ENCODE data around the gene TSPAN3. TPM values are rescaled to one million over a fixed set of nuclear protein-coding genes. Genes with fewer than 3 reads are reported as not detected.

TSPAN3 gene
- total RNA-seq, 1 donor from 2014 or later = 113 TPM

GRCh38 chr15:77115179-77115578 is 44.3 kb upstream of the TSPAN3 start:
- H3K9me3 Mint-ChIP-seq = no peaks in the 10 kb centered on the region
- H3K27ac Mint-ChIP-seq = no peak overlapping the region
- H3K27me3 Mint-ChIP-seq = no peaks in the 10 kb centered on the region
- ChIA-PET CTCF (interaction anchor here (1.1 kb wide), 1 partner anchor 428 kb away, joined by 5 read pairs; no protein-coding TSS in a partner anchor), POLR2A (no interaction called here)
- peaks cover 24% of the 10 kb centered on the region for H3K36me3 Mint-ChIP-seq (ENCODE audit: low read depth)
- TF ChIP-seq, protein P1, sequence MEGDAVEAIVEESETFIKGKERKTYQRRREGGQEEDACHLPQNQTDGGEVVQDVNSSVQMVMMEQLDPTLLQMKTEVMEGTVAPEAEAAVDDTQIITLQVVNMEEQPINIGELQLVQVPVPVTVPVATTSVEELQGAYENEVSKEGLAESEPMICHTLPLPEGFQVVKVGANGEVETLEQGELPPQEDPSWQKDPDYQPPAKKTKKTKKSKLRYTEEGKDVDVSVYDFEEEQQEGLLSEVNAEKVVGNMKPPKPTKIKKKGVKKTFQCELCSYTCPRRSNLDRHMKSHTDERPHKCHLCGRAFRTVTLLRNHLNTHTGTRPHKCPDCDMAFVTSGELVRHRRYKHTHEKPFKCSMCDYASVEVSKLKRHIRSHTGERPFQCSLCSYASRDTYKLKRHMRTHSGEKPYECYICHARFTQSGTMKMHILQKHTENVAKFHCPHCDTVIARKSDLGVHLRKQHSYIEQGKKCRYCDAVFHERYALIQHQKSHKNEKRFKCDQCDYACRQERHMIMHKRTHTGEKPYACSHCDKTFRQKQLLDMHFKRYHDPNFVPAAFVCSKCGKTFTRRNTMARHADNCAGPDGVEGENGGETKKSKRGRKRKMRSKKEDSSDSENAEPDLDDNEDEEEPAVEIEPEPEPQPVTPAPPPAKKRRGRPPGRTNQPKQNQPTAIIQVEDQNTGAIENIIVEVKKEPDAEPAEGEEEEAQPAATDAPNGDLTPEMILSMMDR (IDR thresholded peaks at IDR 0.05) = no peak
- no peak for ATAC-seq (ENCODE audit: low read depth)
- intact Hi-C loops (cut with micrococcal nuclease) = loop anchor here (5.0 kb wide), 1 partner anchor 517 kb away; the partner anchor contains the start of gene LINGO1
- H3K4me1 Mint-ChIP-seq = peaks cover 15% of the 10 kb centered on the region
- H3K4me3 Mint-ChIP-seq = no peak overlapping the region
- DNase-seq = no peak

DNA sequence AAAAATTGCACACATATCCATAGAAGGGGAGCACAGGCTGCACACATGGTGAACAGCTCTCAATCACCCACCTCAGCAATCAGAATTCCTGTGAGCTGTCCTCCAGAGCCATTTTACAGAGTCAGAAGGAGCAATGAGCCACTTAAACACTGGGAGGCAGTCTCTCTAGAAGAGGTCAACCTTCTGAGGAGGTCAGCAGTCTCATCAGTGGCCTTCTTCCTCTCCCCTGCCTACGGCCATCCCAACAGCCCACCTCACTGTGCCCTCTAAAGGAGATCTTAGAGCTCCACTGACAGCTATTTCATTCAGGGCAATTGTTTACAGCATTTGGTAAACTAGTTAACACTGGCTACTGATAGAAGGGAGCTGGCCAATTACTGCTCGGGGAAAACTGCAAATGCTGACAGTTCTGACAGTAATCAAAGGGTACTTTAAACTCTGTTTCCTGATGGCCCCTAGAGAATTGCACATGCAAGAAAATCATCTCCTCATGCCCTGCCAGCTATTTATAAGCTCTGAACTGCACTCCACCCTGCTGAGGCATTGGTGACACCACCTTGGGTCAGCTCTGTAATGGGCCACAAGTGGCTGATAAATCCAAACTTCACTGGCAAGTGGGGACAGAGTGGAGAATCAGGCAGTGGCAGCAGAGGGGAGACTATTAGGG is 42.1 kb upstream of the TSPAN3 start:
- no peak for ATAC-seq (ENCODE audit: low read depth)
- H3K27ac Mint-ChIP-seq = no peak overlapping the region
- no peak for DNase-seq
- ChIA-PET CTCF (interaction anchor here (0.9 to 2.2 kb wide), 3 partner anchors 74 to 430 kb away, joined by 3 to 23 read pairs (median 4); no protein-coding TSS in a partner anchor), POLR2A (no interaction called here)
- intact Hi-C loops (cut with micrococcal nuclease) = no loop called here
- H3K27me3 Mint-ChIP-seq = no peaks in the 10 kb centered on the region
- TF ChIP-seq, protein P1 (IDR thresholded peaks at IDR 0.05) = no peak
- no peak overlapping the region for H3K4me3 Mint-ChIP-seq
- no peaks in the 10 kb centered on the region for H3K9me3 Mint-ChIP-seq
- no peaks in the 10 kb centered on the region for H3K4me1 Mint-ChIP-seq
- H3K36me3 Mint-ChIP-seq (ENCODE audit: low read depth) = peaks cover 24% of the 10 kb centered on the region

GRCh38 chr15:77111789-77112188 is 40.9 kb upstream of the TSPAN3 start:
- Mint-ChIP-seq H3K9me3 (no peaks in the 10 kb centered on the region), H3K4me1 (peaks cover 9% of the 10 kb centered on the region), H3K36me3 (ENCODE audit: low read depth) (peaks cover 24% of the 10 kb centered on the region), H3K27me3 (no peaks in the 10 kb centered on the region), H3K4me3 (no peak overlapping the region), H3K27ac (no peak overlapping the region)
- POLR2A ChIA-PET = no interaction called here
- TF ChIP-seq, protein P1 (IDR thresholded peaks at IDR 0.05) = no peak
- ATAC-seq (ENCODE audit: low read depth) (no peak), DNase-seq (no peak)
- CTCF ChIA-PET = interaction anchor here (2.2 kb wide), 1 partner anchor 432 kb away, joined by 23 read pairs; no protein-coding TSS in a partner anchor
- intact Hi-C loops (cut with micrococcal nuclease) = no loop called here

- no peaks in the 10 kb centered on the region for H3K9me3 Mint-ChIP-seq
These were observed 36.8 kb upstream of the TSPAN3 start for GRCh38 chr15:77107531-77108355.

More at GRCh38 chr15:77107531-77108355, 36.8 kb upstream of the TSPAN3 start:
- peaks cover 1% of the 10 kb centered on the region for H3K36me3 Mint-ChIP-seq (ENCODE audit: low read depth)
- TF ChIP-seq, protein P1 (IDR thresholded peaks at IDR 0.05) = no peak
- peaks cover 9% of the 10 kb centered on the region for H3K4me1 Mint-ChIP-seq
- no peaks in the 10 kb centered on the region for H3K27me3 Mint-ChIP-seq
- no peak overlapping the region for H3K4me3 Mint-ChIP-seq
- POLR2A ChIA-PET = interaction anchor here (0.5 to 0.6 kb wide), 2 partner anchors 25 to 390 kb away, joined by 3 to 4 read pairs; no protein-coding TSS in a partner anchor
- no peak for DNase-seq
- intact Hi-C loops (cut with micrococcal nuclease) = loop anchor here (1.0 kb wide), 2 partner anchors 390 to 436 kb away; no protein-coding TSS in a partner anchor
- CTCF ChIA-PET = interaction anchor here (0.6 to 5.5 kb wide), 13 partner anchors 10 to 436 kb away, joined by 3 to 59 read pairs (median 4); partner anchors contain the start of gene TSPAN3
- no peak overlapping the region for H3K27ac Mint-ChIP-seq
- ATAC-seq (ENCODE audit: low read depth) = peak; percentile 60

Data from activated B cell treated with CpG ODN at 0.5 μM for 24 hours (primary cell).